NCI-H524 (cell line): ENCODE data around the gene CLCNKB.
A peak's percentile ranks its signal among the peaks of the same experiment; 100 is the strongest.
"Not testable (repeated sequence)": the region's sequence is repeated elsewhere in the genome, so short reads cannot be mapped to it uniquely, and the experiment has no call there.

ENCODE experiments used
- DNase-seq, 2 experiments: peaks; one replicate each; lab custom pipeline; 2025; lab: John Stamatoyannopoulos, UW

Gene CLCNKB

DNA sequence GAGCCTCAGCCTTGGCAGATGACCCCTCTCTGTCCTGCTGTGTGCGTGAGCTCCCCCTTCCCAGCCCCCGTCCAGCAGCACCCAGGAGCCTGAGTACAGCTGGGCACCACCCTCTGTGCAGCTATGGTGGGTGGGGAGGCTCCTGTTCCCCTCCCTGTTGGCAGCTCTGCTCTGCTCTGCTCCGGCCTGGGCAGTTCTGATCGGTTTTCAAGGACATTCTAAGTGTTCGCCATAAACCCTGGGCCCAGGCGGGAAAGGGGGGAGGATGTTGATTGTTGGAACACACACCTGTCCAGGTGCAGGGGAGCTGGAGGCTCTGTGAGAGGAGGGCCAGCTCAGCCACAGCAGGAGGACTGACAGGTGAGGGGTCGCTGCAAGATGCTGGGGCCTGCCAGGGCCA lies at the start of gene CLCNKB:
Gene CLCNKB (plus strand): TSS at position 262 of the 400 bp plus-strand sequence. CDS start 711 bp downstream, outside the sequence.
- DNase-seq = no peak

- no peak for DNase-seq
These were observed 49.5 kb upstream of the CLCNKB start for GRCh38 chr1:15994081-15994480.

DNA sequence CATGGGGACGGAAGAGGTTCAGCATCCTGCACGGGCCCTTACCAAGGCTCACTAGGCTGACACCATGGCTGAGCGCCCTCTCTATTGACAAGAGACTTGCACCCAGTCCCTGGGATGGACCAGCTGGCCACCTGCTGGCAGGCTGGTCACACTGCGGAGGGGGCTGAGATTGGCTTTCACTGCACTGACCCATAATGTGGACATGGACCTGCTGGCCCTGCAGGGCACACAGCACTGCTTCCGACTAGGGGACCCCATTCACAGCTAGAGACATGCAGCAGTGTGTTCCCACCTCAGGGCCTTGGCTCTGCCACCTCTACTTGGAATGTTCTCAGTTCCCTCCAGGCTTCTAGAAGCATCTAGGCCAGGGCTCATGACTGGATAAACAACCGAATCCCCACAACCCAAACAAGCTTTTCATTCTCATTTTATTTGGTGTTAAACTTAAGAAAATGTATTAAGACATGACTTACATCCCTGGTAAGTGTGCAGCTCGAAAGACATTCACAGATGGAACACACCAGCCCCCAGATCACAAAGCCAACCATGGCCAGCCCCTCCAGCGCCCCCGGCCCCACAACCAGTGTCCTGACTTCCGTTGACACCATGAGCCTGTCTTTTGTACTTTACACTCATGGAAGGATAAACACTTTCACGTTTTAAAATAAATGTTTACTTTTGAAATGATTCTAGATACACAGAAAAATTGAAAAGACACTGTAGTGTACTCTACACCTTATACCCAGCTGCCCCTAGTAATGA lies 48.8 kb upstream of the CLCNKB start:
- DNase-seq = peak in 1 of 2 experiments; percentile 30

- no peak for DNase-seq
These were observed 46.5 kb upstream of the CLCNKB start for GRCh38 chr1:15997076-15997585.

- DNase-seq = no peak
These were observed 45.8 kb upstream of the CLCNKB start for GRCh38 chr1:15997637-15998280.

DNA sequence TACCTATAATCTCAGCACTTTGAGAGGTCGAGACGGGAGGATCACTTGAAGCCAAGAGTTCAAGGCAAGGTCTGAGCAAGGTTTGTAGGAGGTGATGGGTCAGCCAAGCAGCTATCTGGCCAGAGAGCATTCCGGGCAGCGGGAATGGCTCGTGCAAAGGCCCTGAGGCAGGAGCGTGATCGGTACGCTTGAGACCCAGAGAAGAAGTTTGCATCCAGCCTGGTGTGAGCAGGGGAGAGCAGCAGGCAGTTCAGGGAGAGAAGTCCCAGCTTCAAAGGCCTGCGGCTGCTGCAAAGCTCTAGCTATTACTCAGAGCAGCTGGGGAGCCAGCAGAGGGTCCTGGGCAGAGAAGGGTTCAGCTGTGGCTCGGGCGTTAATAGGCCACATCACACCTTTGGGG lies 44.7 kb upstream of the CLCNKB start:
- DNase-seq = no peak

- DNase-seq = not testable (repeated sequence)
These were observed 42.3 kb upstream of the CLCNKB start for GRCh38 chr1:16001274-16001673.

DNA sequence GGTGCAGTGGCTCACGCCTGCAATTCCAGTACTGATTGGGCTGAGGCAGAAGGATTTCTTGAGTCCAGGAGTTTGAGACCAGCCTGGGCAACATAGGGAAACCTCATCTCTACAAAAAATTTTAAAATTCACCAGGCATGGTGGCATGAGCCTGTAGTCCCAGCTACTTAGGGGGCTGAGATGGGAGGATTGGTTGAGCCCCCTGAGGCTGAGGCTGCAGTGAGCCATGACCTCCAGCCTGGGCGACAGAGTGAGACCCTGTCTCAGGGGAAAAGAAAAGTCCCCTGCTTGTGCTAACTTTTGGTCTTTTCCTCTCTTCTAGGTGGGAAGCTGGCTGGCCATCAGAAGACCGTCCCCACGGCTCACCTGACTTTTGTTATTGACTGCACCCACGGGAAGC lies 38.0 kb upstream of the CLCNKB start:
- no peak for DNase-seq

DNA sequence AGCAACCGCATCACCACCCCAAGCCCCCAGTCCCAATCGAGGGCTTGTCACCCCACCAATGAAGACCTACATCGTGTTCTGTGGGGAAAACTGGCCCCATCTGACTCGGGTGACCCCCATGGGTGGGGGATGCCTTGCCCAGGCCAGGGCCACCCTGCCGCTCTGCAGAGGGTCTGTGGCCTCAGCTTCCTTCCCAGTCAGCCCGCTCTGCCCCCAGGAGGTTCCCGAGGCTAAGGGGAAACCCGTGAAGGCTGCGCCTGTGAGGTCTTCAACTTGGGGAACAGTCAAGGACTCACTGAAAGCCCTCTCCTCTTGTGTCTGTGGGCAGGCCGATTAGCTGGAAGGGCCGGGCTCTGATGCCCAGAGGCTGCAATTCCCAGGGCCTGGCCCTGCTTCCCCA lies 37.6 kb upstream of the CLCNKB start:
- no peak for DNase-seq

GRCh38 chr1:16006552-16007485 lies 36.8 kb upstream of the CLCNKB start:
- no peak for DNase-seq

- DNase-seq = no peak
These were observed 35.8 kb upstream of the CLCNKB start for GRCh38 chr1:16007671-16008341.

DNA sequence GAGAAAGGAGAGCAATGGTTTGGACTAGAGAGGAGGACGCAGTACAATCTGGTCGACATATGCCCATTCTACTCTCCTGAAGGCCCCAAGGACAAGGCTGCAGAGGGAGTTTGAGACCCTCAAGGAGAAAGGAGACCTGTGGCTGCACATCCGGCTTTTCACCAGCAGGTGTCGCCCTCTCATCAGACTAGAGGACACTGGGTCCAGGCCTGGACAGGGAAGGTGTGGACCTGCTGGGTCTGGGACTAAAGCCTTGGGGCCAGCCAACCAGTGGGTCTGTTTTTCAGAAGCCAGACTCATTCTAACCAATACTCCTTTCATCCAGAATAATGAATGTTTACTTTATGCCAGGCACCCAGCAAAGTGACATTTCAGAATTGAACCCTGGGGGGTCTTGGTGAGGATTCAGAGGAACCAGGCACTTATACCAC lies 34.5 kb upstream of the CLCNKB start:
- peak; percentile 30 to 75 for DNase-seq

DNA sequence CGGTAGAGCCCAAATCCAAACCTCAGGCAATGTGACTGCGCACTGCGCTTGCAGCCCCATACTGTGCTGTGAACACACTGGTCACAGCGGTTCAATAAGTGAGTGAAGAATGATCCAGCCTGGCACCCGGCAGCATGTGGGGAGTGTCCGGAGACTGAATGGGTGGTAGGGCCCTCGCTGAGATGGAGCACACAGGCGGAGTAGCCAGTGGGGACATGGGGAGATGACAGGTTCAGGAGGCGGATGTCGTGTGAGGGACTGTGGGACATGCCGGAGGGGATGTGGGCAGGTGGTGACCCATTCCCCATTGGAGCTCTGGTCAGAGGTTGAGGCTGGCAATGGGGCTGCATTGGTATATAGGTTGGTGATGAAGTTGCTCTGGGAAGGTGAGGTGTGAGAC lies 33.9 kb upstream of the CLCNKB start:
- no peak for DNase-seq

GRCh38 chr1:16010837-16011236 lies 32.7 kb upstream of the CLCNKB start:
- DNase-seq = no peak

- no peak for DNase-seq
These were observed 31.5 kb upstream of the CLCNKB start for GRCh38 chr1:16011936-16012589.

DNA sequence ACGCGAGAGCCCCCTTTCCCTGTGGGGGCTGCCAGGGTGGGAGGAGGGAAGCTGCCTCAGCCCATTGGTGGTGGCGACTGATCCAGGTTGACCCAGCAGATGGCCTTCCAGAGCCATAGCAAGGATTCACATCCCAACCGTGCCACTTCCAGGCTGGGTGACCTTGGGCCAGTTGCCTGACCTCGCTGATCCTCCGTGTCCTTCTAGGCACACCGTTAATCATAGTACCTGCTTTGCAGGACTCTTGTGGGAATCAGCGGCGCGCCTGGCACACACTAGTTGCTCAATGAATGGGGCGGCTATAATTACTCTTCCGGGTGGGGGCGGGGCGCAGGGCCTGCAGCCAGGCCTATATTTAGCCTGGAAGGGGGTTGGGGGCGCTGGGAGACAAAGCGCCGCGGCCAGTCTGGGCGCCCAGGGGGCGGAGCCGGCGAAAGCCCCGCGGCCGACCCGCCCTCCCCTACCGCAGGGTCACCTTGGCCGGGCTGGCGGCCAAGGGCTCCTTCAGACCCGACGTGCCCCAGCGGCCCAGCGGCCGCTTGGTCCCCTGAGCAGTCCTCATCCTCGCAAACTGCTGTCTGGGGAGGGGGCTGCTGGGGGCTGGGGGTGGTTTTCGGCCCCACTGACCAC lies 30.9 kb upstream of the CLCNKB start:
- DNase-seq = no peak

GRCh38 chr1:16013220-16013907 lies 30.2 kb upstream of the CLCNKB start:
- no peak for DNase-seq

- no peak for DNase-seq
These were observed 29.7 kb upstream of the CLCNKB start for GRCh38 chr1:16013908-16014258.

GRCh38 chr1:16014509-16015482 lies 28.8 kb upstream of the CLCNKB start:
- DNase-seq = no peak
